Measurements from ENCODE around the gene TACR1.

- TF ChIP-seq EP300 (IDR thresholded peaks at IDR 0.05; ENCODE audit: borderline replicate concordance) (no peak), CREB1 (IDR thresholded peaks at IDR 0.05; ENCODE audit: low read depth) (no peak), FOXM1 (IDR thresholded peaks at IDR 0.05; ENCODE audit: borderline replicate concordance, low read depth) (no peak), TAF1 (IDR thresholded peaks at IDR 0.05; ENCODE audit: low read depth) (no peak)
Observed at GRCh38 chr2:75180476-75180875, 18.8 kb downstream of the TACR1 start.
